Effector CD8-positive, alpha-beta T cell (primary cell): ENCODE results near the gene GLG1.

Experiments
- DNase-seq: peaks from one replicate; lab custom pipeline; 2025; lab: John Stamatoyannopoulos, UW

The GLG1 gene

DNA sequence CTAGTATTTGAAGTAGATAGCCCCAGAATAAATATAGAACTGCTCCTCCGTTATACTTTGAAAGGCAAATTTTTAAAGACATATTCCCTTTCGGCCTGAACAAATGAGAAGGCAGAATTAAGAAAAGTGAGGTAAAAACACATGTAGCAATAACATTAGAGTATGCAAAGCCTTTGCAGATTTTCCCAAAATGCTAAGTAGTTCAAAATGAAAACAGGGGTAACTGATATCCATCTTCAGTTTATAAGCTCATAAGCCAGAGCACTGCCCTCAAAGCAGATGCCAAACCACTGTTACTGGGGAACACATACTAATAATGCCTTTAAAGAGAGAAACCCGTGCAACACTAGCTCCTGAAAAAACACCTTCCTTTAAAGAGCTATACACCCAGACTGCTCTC is 134.4 kb downstream of the GLG1 start:
- no peak for DNase-seq

GRCh38 chr16:74472010-74472409 is 134.9 kb downstream of the GLG1 start:
- DNase-seq, result no peak

- no peak for DNase-seq
These were observed 136.9 kb downstream of the GLG1 start for GRCh38 chr16:74469946-74470478.

DNA sequence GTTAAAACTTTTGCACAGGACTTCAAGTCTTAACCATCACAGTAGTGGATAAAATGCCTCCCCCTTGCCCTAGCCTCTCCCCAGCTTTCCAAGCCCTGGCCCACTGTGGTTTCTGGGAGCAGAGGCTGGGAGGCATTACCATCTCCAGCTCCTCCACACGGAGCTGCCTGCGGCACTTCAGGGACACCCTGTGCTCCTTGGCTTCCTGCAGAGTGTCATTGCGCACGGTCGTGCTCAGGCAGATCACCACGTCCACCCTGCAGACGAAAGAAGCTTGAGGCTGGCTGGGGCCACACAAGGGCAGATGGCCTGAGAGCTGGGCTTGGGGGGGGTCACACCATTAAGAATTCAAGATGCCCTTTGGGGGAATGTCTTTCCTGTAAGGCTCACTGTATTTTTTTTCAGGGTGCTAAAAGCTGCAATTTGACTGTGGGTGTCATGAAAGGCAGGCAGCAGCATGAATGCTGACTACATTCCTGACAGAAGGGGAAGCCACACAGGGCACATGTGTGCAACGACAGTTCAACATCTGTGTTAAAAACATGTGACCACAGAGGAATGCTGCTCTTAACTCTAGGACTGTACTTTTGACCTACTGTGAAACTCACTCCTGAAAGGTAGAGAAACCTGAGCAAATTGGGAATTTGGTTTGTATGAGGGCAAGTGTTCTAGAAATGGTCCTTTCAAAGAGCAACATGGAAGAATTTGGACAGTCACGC is 137.9 kb downstream of the GLG1 start:
- DNase-seq, result no peak

DNA sequence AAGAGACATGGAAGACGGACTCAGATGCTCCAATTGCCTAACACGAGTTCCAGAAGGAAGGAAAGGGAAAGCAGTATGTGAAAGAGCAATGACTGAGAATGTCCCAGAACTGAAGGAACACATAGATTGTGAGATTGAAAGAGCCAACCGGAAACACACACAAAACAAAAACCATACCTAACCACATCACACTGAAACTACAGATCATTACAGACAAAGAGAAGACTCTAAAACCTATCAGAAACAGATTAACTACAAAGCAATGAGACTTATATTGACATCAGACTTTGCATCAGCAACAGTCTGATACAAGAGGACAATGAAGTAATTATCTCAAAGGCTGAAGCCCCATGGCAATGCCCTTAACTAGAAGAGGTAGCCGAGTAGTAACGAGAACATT is 140.0 kb downstream of the GLG1 start:
- no peak for DNase-seq

DNA sequence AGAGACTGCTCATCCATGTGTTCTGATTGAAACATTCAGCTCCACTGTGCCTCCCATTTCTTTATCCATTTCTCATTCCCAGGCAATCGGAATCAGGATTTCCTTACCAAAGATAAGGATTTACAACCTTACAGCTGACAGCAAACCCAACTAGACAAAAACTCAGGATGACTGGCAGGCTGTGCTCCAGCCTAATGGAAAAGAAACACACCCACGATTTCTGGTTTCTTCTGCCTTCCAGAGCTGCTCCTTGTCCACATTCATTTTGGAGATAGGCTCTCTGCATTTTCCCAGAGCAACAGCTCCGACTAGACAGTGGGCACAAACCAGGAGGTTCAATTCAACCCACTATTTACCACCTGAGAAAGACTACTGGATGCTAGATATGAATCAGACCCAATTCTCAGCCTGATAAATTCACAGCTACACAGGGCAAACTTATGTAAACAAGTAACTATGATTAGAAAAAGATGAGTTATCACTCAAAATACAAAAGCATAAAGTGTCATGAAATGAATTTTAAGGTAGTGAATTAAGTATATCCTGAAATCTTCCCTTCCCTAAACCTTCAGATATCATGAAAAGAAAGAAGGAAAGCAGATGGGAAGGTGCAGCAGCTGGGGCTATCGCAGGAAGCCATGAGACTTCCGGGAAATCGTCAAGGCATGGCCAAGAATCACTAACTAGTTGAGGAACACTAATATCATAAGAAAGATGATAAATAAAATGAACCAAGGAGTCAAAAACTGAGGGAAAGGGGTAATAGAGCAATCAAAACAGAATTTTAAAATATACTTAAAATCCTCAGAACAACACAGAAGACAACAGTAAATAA is 140.8 kb downstream of the GLG1 start:
- DNase-seq, result no peak

GRCh38 chr16:74465281-74465680 is 141.6 kb downstream of the GLG1 start:
- DNase-seq, result no peak

DNA sequence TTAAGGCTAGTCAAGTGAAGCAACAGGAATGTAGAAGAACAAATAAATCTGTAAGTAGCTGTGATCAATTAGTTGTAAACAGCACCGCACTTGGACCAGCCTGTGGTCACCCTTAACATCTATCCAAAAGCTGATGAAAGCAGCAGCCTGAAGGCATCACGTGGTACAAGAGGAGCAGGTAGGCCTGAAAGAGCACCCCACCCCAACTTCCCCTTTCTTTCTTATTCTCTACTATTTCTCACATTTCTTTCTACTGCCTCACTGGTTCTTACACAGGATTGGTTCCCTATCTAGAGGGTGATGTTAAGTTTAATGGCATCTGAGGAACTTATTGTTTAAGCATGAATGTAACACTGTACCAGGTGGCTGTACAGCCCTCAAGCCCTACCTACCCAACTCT is 143.0 kb downstream of the GLG1 start:
- no peak for DNase-seq

- DNase-seq, result no peak
These were observed 144.6 kb downstream of the GLG1 start for GRCh38 chr16:74462361-74462760.

- DNase-seq, result no peak
These were observed 145.1 kb downstream of the GLG1 start for GRCh38 chr16:74461826-74462225.

DNA sequence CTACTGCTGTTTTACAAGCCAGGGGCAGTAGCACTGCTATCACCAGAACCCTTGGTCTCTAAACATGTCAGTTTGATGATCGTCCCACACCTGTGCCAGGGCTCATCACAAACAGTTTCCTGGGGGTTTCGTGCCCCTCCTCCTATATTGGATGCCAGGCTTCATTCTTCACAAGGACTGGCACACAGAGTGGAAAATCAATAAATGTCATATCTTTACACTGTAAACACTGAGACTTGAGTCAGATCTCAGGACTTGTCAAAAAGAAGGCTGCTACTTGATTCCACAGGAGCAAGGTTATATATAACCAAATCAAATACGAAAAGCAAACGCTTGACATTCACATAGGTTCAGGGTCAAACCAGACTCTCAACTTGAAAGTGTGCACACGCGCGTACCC is 146.4 kb downstream of the GLG1 start:
- no peak for DNase-seq

DNA sequence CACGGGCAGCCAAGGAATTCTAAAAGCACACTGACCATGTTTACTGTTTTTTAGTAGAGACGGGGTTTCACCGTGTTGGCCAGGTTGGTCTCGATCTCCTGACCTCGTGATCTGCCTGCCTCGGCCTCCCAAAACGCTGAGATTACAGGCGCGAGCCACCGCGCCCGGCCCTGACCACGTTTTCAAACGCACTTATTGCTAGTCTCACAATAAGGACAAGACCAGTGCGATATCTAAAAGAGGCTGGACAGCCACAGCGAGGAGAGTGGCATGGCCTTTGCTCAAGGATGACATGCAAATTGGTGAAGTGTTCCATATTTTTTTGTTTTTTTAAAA is 150.7 kb downstream of the GLG1 start:
- DNase-seq, result no peak

- DNase-seq, result no peak
These were observed 151.2 kb downstream of the GLG1 start for GRCh38 chr16:74455619-74456289.

DNA sequence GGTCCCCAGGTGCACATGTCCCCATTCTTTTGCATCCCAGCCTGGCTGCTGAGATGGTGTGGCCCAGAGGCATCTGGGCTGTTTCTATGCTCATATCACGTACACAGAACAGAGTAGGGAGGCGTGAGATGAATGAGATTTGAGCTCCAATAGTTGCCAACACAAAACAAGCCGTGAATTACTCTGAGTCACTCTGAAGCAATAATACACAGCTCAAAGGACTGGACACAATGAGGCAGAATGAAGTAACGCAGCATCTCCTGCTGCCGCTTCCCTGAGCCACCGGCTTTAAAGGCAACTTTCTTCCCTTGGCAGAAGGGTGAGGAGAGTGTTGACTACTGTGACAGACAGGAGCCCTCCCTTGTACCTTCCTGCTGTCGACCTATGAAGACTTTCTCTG is 151.7 kb downstream of the GLG1 start:
- DNase-seq, result no peak

GRCh38 chr16:74451951-74452758 is 154.8 kb downstream of the GLG1 start:
- no peak for DNase-seq

DNA sequence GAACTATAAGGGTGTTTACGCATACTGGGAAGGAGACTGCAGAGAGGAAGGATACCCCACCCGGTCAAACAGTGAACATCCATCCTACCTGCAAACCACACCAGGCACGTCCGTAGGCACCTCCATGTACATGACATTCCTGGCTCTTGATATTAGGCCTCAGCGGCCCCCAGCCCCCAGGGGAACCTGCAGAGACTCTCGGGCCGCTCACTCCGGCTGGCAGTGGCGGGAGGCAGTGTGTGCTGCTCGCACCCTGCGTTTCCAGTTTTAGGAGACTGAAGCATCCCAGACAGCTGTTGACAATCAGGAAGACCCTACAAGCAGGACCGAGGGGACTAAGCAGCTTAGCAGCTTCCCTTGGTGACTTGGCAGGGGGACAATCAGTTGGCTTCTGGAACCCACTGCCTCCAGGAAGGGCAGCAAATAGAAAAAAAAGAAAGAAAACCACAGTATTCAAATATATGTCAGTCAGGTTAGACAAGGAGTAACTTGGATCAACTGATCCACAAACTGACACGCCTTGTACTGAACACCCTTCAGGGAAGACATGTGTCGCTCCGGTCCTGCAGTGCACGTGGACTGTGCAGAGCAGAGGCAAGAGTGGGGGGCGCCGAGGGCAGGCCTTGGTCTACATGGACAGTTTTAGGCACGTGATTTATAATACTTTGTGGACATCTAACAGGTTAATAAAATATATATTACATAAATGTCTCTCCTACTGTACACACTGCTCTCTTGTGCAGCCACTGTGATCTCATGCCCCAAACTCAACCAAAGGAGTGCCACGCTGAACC is 155.8 kb downstream of the GLG1 start:
- no peak for DNase-seq

DNA sequence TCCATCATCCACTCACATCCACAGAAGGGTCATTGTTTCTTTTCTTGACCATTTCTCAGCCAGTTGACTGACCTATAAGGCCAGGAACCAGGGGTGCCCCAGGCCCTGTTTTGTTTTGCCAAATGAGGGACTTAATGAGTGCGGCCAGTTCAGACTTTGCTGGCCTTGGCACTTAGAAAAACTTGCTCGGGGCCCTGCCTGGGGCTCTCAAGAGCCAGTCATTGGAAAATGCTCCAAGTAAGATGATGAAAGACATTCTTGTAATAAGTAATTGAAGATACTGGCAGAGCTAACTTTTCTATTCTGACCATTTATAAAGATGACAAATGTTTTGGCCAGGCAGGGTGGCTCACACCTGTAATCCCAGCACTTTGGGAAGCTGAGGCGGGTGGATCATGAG is 156.7 kb downstream of the GLG1 start:
- DNase-seq, result no peak

- no peak for DNase-seq
These were observed 157.4 kb downstream of the GLG1 start for GRCh38 chr16:74449470-74449869.

DNA sequence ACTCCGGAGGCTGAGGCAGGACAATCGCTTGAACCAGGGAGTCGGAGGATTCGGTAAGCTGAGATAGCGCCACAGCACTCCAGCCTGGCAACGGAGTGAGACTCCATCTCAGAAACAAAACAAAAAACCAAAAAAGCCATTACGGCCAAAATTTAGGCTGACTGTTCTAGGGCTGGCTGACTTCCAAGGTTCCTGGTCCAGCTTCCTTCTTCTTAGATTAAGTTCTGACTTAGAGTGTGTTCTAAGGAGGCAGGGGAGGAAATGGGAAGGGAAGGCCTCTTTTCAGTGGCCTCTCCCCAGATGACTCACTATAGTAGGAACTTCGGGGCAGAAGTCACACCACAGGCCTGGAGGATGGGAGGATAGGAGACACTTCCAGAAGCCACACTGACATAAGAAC is 157.9 kb downstream of the GLG1 start:
- DNase-seq, result no peak

- DNase-seq, result no peak
These were observed 159.3 kb downstream of the GLG1 start for GRCh38 chr16:74447578-74447977.

DNA sequence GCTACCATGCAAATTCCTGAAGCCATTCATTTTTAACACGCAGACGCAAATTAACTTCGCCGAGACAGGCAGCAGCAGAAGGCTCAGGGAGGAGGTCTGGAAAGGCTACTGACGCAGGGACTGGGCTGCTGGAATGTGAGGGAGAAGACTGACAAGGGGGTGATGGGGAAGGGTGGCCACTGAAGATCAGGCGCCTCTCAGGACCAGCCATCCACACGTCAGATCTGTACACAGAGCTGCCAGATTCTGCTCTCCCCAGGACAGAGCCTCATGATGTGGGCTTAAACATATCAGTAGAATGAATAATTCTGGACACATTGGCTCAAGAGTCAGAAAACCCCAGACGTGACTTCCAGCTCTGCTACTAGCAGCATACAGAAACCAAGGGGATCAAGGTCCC is 160.0 kb downstream of the GLG1 start:
- no peak for DNase-seq
